ENCODE results near the gene SPATA24. TPM values are rescaled to one million over a fixed set of nuclear protein-coding genes. Genes with fewer than 3 reads are reported as not detected.

The SPATA24 gene
- total RNA-seq, 4 donors from 2014 or later, result 0.65 to 1.4 (median 0.71) TPM; not detected in 1

- no peak for DNase-seq (ENCODE audit: low spot score in 2 of 2)
- 15 to 18% methylated on average over 7 of the region's 7 CpGs for WGBS, 2 donors
- TF ChIP-seq, protein P1, sequence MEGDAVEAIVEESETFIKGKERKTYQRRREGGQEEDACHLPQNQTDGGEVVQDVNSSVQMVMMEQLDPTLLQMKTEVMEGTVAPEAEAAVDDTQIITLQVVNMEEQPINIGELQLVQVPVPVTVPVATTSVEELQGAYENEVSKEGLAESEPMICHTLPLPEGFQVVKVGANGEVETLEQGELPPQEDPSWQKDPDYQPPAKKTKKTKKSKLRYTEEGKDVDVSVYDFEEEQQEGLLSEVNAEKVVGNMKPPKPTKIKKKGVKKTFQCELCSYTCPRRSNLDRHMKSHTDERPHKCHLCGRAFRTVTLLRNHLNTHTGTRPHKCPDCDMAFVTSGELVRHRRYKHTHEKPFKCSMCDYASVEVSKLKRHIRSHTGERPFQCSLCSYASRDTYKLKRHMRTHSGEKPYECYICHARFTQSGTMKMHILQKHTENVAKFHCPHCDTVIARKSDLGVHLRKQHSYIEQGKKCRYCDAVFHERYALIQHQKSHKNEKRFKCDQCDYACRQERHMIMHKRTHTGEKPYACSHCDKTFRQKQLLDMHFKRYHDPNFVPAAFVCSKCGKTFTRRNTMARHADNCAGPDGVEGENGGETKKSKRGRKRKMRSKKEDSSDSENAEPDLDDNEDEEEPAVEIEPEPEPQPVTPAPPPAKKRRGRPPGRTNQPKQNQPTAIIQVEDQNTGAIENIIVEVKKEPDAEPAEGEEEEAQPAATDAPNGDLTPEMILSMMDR (IDR thresholded peaks at IDR 0.05), result no peak
- no peak for TF ChIP-seq POLR2A (IDR thresholded peaks at IDR 0.05)
- H3K4me3 ChIP-seq (ENCODE audit: low read depth, poor library complexity, severe bottlenecking), result peak overlapping the region; percentile 29
- intact Hi-C loops (cut with DNase I; ENCODE audit: low total_unique reads), result no loop called here
Measured at GRCh38 chr5:139403418-139403786, 487 bp downstream of the SPATA24 start.

DNA sequence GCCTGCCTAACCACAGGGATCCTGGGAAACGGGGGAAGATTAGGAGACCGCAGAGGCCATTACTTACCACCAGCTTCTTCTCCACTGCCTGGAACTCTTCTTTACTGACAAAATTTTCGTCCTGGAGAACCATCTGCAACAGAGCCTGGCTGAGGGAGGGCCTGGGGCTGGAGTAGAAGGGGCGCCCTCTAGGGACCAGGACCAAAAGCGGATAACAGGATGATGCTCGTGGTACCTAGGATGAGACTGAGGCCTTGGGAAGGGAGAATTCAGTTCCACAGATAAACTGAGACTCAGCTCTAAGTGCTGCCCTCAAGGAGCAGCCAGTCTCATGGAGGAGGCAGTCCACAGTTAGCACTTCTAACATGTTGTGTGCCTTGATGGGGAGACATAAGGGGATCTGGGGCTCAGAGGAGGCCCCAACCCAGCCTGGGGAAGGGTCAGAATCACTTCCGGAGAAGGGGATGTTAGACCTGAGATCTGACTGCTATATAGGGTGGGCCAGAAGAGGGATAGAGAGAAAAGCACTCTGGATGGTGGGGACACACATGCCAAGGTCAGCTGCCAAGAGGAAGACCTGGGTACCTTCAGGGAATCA is 1.2 kb downstream of the SPATA24 start:
- WGBS, 2 donors, result 74 to 83% methylated on average over 5 to 7 of the region's 7 CpGs
- TF ChIP-seq, protein P1 (IDR thresholded peaks at IDR 0.05), result no peak
- TF ChIP-seq POLR2A (IDR thresholded peaks at IDR 0.05), result no peak
- no peak overlapping the region for H3K4me3 ChIP-seq (ENCODE audit: low read depth, poor library complexity, severe bottlenecking)
- intact Hi-C loops (cut with DNase I; ENCODE audit: low total_unique reads), result no loop called here
- DNase-seq (ENCODE audit: low spot score in 2 of 2), result no peak

DNA sequence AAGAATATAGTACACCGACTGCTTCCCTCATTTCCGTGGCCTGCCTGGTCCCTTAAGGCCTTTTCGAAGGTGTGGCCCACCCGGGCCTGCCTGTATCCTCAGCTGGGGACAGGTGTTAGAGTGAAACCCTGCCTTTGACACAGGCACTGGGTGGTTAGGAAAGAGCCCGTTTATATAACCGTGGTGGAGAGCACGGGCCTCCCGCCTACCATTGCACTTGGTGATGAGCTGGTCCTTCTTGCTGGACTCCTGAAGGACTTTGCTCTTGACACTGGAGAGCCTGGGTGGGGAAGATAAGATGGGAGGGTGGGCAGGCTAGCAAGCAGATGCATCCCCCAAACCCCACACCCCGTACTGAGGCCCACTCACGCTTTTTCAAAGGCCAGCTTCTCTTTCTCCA is 2.3 kb downstream of the SPATA24 start:
- intact Hi-C loops (cut with DNase I; ENCODE audit: low total_unique reads), result no loop called here
- no peak overlapping the region for H3K4me3 ChIP-seq (ENCODE audit: low read depth, poor library complexity, severe bottlenecking)
- TF ChIP-seq POLR2A (IDR thresholded peaks at IDR 0.05), result no peak
- TF ChIP-seq, protein P1 (IDR thresholded peaks at IDR 0.05), result no peak
- 94 to 96% methylated on average over 10 of the region's 10 CpGs for WGBS, 2 donors
- no peak for DNase-seq (ENCODE audit: low spot score in 2 of 2)

GRCh38 chr5:139399501-139400121 is 4.3 kb downstream of the SPATA24 start:
- no peak for DNase-seq (ENCODE audit: low spot score in 2 of 2)
- TF ChIP-seq, protein P1 (IDR thresholded peaks at IDR 0.05), result no peak
- TF ChIP-seq POLR2A (IDR thresholded peaks at IDR 0.05), result no peak
- intact Hi-C loops (cut with DNase I; ENCODE audit: low total_unique reads), result no loop called here
- no peak overlapping the region for H3K4me3 ChIP-seq (ENCODE audit: low read depth, poor library complexity, severe bottlenecking)
- 87 to 90% methylated on average over 6 of the region's 6 CpGs for WGBS, 2 donors

DNA sequence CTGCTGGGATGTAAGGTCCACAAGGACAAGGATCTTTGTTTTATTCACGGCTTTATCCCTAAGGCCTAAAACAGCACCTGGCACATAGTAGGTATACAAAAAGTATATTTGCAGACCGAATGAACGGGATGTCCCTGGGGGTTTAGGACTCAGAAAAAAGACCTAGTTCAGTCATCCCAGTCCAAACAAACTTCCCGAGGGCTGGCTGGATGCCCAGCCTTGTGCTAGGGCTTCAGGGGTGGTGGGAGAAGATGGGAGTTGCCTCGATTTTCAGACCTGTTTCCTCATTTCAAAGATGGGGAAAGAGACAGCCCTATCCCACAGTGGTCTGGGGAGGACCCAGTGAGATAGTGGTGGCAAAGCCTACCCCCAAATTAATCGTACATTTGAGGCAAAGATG is 6.0 kb downstream of the SPATA24 start:
- intact Hi-C loops (cut with DNase I; ENCODE audit: low total_unique reads), result no loop called here
- H3K4me3 ChIP-seq (ENCODE audit: low read depth, poor library complexity, severe bottlenecking), result no peak overlapping the region
- TF ChIP-seq, protein P1 (IDR thresholded peaks at IDR 0.05), result no peak
- no peak for TF ChIP-seq POLR2A (IDR thresholded peaks at IDR 0.05)
- WGBS, 2 donors, result 48 to 49% methylated on average over 6 of the region's 6 CpGs
- no peak for DNase-seq (ENCODE audit: low spot score in 2 of 2)

GRCh38 chr5:139396691-139397090 is 7.2 kb downstream of the SPATA24 start:
- WGBS, 2 donors, result 93 to 98% methylated on average over 8 of the region's 8 CpGs
- no peak for TF ChIP-seq POLR2A (IDR thresholded peaks at IDR 0.05)
- TF ChIP-seq, protein P1 (IDR thresholded peaks at IDR 0.05), result no peak
- DNase-seq (ENCODE audit: low spot score in 2 of 2), result no peak
- no peak overlapping the region for H3K4me3 ChIP-seq (ENCODE audit: low read depth, poor library complexity, severe bottlenecking)
- intact Hi-C loops (cut with DNase I; ENCODE audit: low total_unique reads), result no loop called here
